GM04504 (cell line): Measurements from ENCODE around the gene SPATA19.
"Not testable (repeated sequence)": the region's sequence is repeated elsewhere in the genome, so short reads cannot be mapped to it uniquely, and the experiment has no call there.

Experiments used
- DNase-seq: peaks from one replicate; pipeline ENCODE4 v3.0.0-alpha.2; 2012; ENCODE audit warnings: low read depth

SPATA19 gene

GRCh38 chr11:133845413-133845812 lies at the start of gene SPATA19:
Gene SPATA19 (minus strand): TSS chr11:133845513. CDS start chr11:133845446, 67 bp downstream.
- no peak for DNase-seq

GRCh38 chr11:133895061-133895479 lies 49.8 kb upstream of the SPATA19 start:
- DNase-seq = no peak

- no peak for DNase-seq
Observed at GRCh38 chr11:133893381-133893780, 48.1 kb upstream of the SPATA19 start.

- no peak for DNase-seq
Observed at GRCh38 chr11:133892584-133893380, 47.5 kb upstream of the SPATA19 start.

GRCh38 chr11:133892126-133892525 lies 46.8 kb upstream of the SPATA19 start:
- DNase-seq = no peak

GRCh38 chr11:133889893-133890292 lies 44.6 kb upstream of the SPATA19 start:
- no peak for DNase-seq

GRCh38 chr11:133889188-133889587 lies 43.9 kb upstream of the SPATA19 start:
- no peak for DNase-seq

GRCh38 chr11:133887692-133888332 lies 42.5 kb upstream of the SPATA19 start:
- DNase-seq = no peak

- DNase-seq = no peak
Observed at GRCh38 chr11:133886029-133886428, 40.7 kb upstream of the SPATA19 start.

- no peak for DNase-seq
Observed at GRCh38 chr11:133872160-133872559, 26.8 kb upstream of the SPATA19 start.

- no peak for DNase-seq
Observed at GRCh38 chr11:133867456-133867855, 22.1 kb upstream of the SPATA19 start.

GRCh38 chr11:133865466-133865865 lies 20.2 kb upstream of the SPATA19 start:
- no peak for DNase-seq

GRCh38 chr11:133864756-133865155 lies 19.4 kb upstream of the SPATA19 start:
- DNase-seq = no peak

GRCh38 chr11:133860151-133860550 lies 14.8 kb upstream of the SPATA19 start:
- no peak for DNase-seq

GRCh38 chr11:133854330-133854960 lies 9.1 kb upstream of the SPATA19 start:
- not testable (repeated sequence) for DNase-seq

- DNase-seq = no peak
Observed at GRCh38 chr11:133844217-133844616, 1.1 kb downstream of the SPATA19 start.

- DNase-seq = no peak
Observed at GRCh38 chr11:133843454-133843987, 1.8 kb downstream of the SPATA19 start.

- DNase-seq = no peak
Observed at GRCh38 chr11:133842730-133843129, 2.6 kb downstream of the SPATA19 start.

GRCh38 chr11:133842053-133842452 lies 3.3 kb downstream of the SPATA19 start:
- no peak for DNase-seq

GRCh38 chr11:133841279-133842043 lies 3.9 kb downstream of the SPATA19 start:
- no peak for DNase-seq

- no peak for DNase-seq
Observed at GRCh38 chr11:133840479-133840941, 4.8 kb downstream of the SPATA19 start.
